ENCODE results near the gene MOCS1. TPM values are rescaled to one million over a fixed set of nuclear protein-coding genes. Genes with fewer than 3 reads are reported as not detected.
"Not testable (repeated sequence)": the region's sequence is repeated elsewhere in the genome, so short reads cannot be mapped to it uniquely, and the experiment has no call there.

Gene MOCS1
- total RNA-seq, 4 donors from 2014 or later = 10.2 to 58.9 (median 20.3) TPM

DNA sequence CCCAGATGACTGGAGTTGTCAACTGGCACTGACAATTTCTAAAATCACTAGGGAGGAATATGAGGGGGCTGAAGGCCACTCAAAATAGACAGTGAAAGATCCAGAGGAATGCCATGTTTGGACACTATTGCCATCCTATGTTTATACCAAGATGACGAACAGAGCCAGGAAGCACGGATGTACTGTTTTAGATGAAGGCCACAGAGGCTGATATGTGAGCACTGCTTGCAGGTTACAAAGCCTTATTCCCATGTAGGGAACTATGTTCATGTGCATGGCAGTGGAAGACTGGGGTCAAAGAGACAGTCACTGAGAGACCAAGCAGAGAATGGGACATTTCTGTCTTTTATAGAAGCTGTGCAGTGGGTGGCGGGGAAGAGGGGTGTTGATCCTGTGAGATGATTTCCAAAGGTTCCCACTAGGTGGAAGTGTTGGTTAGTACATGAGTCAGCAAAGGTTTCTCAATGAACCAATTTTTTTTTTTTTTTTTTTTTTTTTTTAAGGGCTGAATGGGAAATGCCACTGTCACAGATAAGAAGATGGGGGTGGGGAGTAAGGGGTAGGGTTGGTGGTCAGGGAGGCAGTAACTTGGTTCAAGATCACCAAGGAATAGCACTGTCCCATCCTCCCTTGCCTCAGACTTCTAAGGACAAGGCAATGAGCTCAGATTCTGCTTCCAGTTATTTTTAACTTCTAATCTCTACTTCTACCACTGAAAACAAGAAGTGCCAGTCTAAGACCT lies 46.7 kb upstream of the MOCS1 start:
- Histone ChIP-seq H3K36me3 (no peaks in the 10 kb centered on the region), H3K27me3 (no peaks in the 10 kb centered on the region), H3K4me3 (no peak overlapping the region), H3K9me3 (no peaks in the 10 kb centered on the region), H3K4me1 (peaks cover 0 to 4% of the 10 kb centered on the region in 2 donors), H3K27ac (peak overlapping the region; percentile 60 to 80)
- intact Hi-C loops (cut with DNase I; ENCODE audit: low total_unique reads) = no loop called here
- TF ChIP-seq, protein P1, sequence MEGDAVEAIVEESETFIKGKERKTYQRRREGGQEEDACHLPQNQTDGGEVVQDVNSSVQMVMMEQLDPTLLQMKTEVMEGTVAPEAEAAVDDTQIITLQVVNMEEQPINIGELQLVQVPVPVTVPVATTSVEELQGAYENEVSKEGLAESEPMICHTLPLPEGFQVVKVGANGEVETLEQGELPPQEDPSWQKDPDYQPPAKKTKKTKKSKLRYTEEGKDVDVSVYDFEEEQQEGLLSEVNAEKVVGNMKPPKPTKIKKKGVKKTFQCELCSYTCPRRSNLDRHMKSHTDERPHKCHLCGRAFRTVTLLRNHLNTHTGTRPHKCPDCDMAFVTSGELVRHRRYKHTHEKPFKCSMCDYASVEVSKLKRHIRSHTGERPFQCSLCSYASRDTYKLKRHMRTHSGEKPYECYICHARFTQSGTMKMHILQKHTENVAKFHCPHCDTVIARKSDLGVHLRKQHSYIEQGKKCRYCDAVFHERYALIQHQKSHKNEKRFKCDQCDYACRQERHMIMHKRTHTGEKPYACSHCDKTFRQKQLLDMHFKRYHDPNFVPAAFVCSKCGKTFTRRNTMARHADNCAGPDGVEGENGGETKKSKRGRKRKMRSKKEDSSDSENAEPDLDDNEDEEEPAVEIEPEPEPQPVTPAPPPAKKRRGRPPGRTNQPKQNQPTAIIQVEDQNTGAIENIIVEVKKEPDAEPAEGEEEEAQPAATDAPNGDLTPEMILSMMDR (IDR thresholded peaks at IDR 0.05) = peak; percentile 33 to 57 (median 48)
- TF ChIP-seq POLR2A (IDR thresholded peaks at IDR 0.05) = no peak
- peak; percentile 20 to 28 for DNase-seq

DNA sequence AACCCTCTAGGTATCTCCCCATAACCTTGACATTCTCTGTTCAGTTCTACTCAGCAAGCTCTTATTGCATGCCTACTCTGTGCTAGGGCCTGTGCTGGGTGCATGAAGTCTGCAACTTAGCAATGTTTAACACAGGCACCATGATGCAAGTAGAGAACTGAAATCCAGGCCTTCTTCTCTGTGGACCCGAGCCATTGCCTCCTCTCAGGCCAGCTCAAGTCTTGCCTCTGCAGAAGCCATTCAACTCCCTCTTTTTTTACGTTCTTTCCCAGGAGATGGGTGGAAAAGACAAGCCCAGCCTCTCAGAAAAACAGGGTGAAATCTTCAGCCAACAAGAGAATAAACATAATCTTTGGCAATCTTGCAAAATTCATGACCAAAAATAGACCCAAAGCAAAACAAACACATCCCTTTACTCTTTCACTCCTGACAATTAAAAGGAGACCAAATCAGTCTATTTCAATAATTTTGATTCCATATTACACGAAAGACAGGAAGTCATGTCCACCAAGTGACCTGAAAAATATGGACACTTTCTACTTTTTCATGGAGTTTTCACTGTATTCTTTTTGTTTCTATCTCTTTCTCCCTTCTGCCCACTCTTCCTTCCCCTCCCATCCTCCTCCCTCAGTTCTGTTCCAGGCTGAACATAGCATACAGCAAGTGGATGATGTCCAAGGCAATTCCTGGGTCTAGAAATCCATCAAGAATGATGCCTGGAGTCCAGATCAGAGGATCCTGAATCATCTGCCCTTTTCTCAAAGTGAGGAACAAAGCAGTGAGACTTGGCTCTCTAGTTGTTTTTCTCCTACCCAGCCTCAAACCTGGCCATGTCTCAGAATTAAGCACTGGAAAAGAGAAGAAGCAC lies 45.4 kb upstream of the MOCS1 start:
- intact Hi-C loops (cut with DNase I; ENCODE audit: low total_unique reads) = no loop called here
- peak; percentile 15 to 34 for DNase-seq

DNA sequence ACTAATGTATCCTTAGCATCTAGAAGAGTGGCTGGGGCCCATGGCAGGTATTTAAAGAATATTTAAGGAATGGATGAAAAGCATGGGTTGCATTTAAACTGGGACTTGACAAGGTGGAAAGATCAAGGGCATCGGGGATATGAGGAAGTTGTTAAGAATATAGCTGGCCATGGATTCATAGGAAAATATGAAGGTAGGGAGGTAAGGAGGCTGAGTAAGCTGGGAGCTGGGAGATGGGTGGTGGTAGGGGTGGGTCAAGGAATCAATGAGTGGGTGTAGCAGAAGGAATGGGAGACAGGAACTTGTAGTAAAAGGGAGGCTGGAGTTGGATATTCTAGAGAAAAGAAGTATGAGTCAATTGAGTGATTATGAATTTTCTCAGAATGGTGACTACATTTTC lies 44.0 kb upstream of the MOCS1 start:
- no peak for DNase-seq
- TF ChIP-seq, protein P1 (IDR thresholded peaks at IDR 0.05) = no peak
- no peak for TF ChIP-seq POLR2A (IDR thresholded peaks at IDR 0.05)
- intact Hi-C loops (cut with DNase I; ENCODE audit: low total_unique reads) = no loop called here

More for the DNA sequence above, 45.4 kb upstream of the MOCS1 start:
- Histone ChIP-seq H3K9me3 (no peaks in the 10 kb centered on the region), H3K27me3 (no peaks in the 10 kb centered on the region), H3K4me1 (peaks cover 0 to 4% of the 10 kb centered on the region in 2 donors), H3K36me3 (no peaks in the 10 kb centered on the region), H3K27ac (peak overlapping the region; percentile 60 to 80), H3K4me3 (no peak overlapping the region)
- TF ChIP-seq, protein P1 (IDR thresholded peaks at IDR 0.05) = no peak
- no peak for TF ChIP-seq POLR2A (IDR thresholded peaks at IDR 0.05)

DNA sequence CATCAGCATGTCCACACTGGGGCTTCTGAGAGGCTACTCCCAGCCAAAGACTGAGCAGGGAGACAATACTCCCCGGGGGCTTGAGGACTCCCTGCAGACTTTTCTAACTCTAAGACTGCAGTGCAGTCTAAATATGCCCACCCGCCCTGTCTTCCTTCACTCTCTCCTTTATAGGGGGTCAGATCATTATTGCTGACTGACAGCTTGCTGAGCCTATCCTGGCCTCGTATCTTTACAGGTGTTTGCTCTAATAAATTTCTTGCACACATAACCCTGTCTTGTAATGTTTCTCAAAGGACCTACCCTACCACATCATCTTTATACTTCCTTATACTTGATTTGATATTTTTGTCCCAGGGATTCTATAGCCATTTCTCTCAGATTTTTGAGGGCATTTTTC lies 39.4 kb upstream of the MOCS1 start:
- Histone ChIP-seq H3K36me3 (no peaks in the 10 kb centered on the region), H3K9me3 (no peaks in the 10 kb centered on the region), H3K27me3 (no peaks in the 10 kb centered on the region), H3K4me1 (no peaks in the 10 kb centered on the region), H3K4me3 (no peak overlapping the region), H3K27ac (no peak overlapping the region)
- no peak for DNase-seq
- intact Hi-C loops (cut with DNase I; ENCODE audit: low total_unique reads) = no loop called here
- no peak for TF ChIP-seq POLR2A (IDR thresholded peaks at IDR 0.05)
- TF ChIP-seq, protein P1 (IDR thresholded peaks at IDR 0.05) = no peak

More for the DNA sequence above, 44.0 kb upstream of the MOCS1 start:
- Histone ChIP-seq H3K4me1 (peaks cover 0 to 4% of the 10 kb centered on the region in 2 donors), H3K36me3 (no peaks in the 10 kb centered on the region), H3K9me3 (no peaks in the 10 kb centered on the region), H3K27ac (no peak overlapping the region), H3K4me3 (no peak overlapping the region), H3K27me3 (no peaks in the 10 kb centered on the region)

DNA sequence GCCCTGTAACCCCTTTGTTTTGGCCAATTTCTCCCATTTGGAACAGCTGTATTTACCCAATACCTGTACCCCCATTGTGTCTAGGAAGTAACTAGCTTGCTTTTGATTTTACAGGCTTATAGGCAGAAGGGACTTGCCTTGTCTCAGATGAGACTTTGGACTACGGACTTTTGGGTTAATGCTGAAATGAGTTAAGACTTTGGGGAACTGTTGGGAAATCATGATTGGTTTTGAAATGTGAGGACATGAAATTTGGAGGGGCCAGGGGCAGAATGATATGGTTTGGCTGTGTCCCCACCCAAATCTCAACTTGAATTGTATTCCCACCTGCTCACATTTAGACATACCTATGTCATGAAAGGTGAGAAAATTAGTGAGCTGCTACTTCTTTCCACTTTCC lies 38.5 kb upstream of the MOCS1 start:
- H3K4me1 ChIP-seq; H3K27ac ChIP-seq; DNase-seq; H3K4me3 ChIP-seq; H3K27me3 ChIP-seq; H3K36me3 ChIP-seq; H3K9me3 ChIP-seq; intact Hi-C loops (cut with DNase I; ENCODE audit: low total_unique reads): not testable (repeated sequence)

DNA sequence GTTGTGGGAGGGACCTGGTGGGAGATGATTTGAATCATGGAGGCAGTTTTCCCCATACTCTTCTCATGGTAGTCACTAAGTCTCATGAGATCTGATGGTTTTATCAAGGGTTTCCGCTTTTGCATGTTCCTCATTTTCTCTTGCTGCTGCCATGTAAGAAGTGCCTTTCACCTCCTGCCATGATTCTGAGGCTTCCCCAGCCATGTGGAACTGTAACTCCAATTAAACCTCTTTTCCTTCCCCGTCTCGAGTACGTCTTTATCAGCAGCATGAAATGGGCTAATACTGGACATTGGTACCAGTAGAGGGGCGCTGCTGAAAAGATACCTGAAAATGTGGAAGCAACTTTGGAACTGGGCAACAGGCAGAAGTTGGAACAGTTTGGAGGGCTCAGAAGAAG lies 36.9 kb upstream of the MOCS1 start:
- DNase-seq; H3K36me3 ChIP-seq; H3K4me1 ChIP-seq; H3K27me3 ChIP-seq; H3K4me3 ChIP-seq; H3K9me3 ChIP-seq; H3K27ac ChIP-seq; intact Hi-C loops (cut with DNase I; ENCODE audit: low total_unique reads): not testable (repeated sequence)
